Esophagus (tissue), 2 donors: ENCODE results near the gene LRRC70. TPM values are rescaled to one million over a fixed set of nuclear protein-coding genes. Genes with fewer than 3 reads are reported as not detected.

Experiments used
- H3K27ac ChIP-seq, 2 donors: one replicate each; pipeline ENCODE4 v1.5.1; 2013; ENCODE audit warnings: low read depth in 2 of 2, mild to moderate bottlenecking in 2 of 2, inconsistent platforms in 1 of 2, low read length in 1 of 2, moderate library complexity in 1 of 2
- H3K27me3 ChIP-seq, 2 donors: one replicate each; pipeline ENCODE4 v1.6.1; 2013; ENCODE audit warnings: low read length in 2 of 2, control low read depth in 1 of 2, mild to moderate bottlenecking in 1 of 2; ENCODE audit not compliant: insufficient read depth in 2 of 2, control insufficient read depth in 1 of 2
- H3K36me3 ChIP-seq, 2 donors: one replicate each; pipeline ENCODE4 v1.6.1; 2013; ENCODE audit warnings: low read length in 1 of 2; ENCODE audit not compliant: control insufficient read depth in 2 of 2, insufficient read depth in 2 of 2
- H3K4me1 ChIP-seq, 2 donors: one replicate each; pipeline ENCODE4 v1.6.1; 2013; ENCODE audit warnings: low read length in 1 of 2; ENCODE audit not compliant: control insufficient read depth in 2 of 2, insufficient read depth in 2 of 2
- H3K4me3 ChIP-seq, 2 donors: one replicate each; pipeline ENCODE4 v1.5.1; 2013; ENCODE audit warnings: low read length in 2 of 2, mild to moderate bottlenecking in 2 of 2, low read depth in 1 of 2, moderate library complexity in 1 of 2
- H3K9me3 ChIP-seq, 2 donors: one replicate each; pipeline ENCODE4 v1.6.1; 2013; ENCODE audit warnings: mild to moderate bottlenecking in 2 of 2, low read depth in 1 of 2, low read length in 1 of 2, moderate library complexity in 1 of 2; ENCODE audit not compliant: control insufficient read depth in 2 of 2, insufficient read depth in 1 of 2
- WGBS, 2 donors: extraction: QIAGEN DNeasy Blood & Tissue Kit; methylation state at CpG; one replicate each; pipeline ENCODE4 v1.1.7; 2013; 5-methylcytosine and 5-hydroxymethylcytosine counted together
- polyA plus RNA-seq, 2 donors: library from polyadenylated mRNA; stranded (reverse); fragments of 200-250 nt; gene quantifications; one replicate each; pipeline ENCODE4 v1.2.3, GENCODE V29; 2013
- donor health status: healthy with polysubstance abuse.
- donor health status: Bipolar disorder and iron deficiency.

Gene LRRC70, protein sequence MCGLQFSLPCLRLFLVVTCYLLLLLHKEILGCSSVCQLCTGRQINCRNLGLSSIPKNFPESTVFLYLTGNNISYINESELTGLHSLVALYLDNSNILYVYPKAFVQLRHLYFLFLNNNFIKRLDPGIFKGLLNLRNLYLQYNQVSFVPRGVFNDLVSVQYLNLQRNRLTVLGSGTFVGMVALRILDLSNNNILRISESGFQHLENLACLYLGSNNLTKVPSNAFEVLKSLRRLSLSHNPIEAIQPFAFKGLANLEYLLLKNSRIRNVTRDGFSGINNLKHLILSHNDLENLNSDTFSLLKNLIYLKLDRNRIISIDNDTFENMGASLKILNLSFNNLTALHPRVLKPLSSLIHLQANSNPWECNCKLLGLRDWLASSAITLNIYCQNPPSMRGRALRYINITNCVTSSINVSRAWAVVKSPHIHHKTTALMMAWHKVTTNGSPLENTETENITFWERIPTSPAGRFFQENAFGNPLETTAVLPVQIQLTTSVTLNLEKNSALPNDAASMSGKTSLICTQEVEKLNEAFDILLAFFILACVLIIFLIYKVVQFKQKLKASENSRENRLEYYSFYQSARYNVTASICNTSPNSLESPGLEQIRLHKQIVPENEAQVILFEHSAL
- polyA plus RNA-seq, result 1 to 10 TPM; 1.2 to 2.3 TPM

DNA sequence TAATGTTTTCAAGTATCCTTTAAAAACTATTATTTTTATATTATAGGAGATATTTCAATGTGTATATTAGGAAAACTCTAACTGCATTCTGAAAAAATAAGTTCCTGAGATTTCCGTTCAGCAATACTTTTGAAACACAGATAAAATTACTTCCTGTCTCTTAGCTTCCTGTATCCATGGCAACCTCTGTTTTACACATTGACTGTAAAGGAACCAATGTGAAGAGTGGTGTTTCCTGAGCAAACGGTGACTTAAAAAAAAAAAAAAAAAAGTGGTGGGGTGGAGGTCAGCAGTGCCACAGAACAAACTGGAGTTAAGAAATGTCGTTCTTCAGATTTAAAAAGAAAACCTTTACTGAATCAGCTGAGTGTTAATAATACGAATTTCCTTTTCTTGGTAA lies at the start of gene LRRC70:
LRRC70 (plus strand) TSS at position 280 of the 400 bp plus-strand sequence. CDS start 620 bp downstream, outside the sequence.
- Histone ChIP-seq H3K9me3 (no peaks in the 10 kb centered on the region), H3K36me3 (no peaks in the 10 kb centered on the region), H3K4me1 (no peaks in the 10 kb centered on the region), H3K27ac (no peak within 1 kb of the TSS), H3K27me3 (no peaks in the 10 kb centered on the region), H3K4me3 (no peak within 1 kb of the TSS)
- 43 to 51% methylated on average over 4 of the region's 4 CpGs for WGBS, 2 donors

DNA sequence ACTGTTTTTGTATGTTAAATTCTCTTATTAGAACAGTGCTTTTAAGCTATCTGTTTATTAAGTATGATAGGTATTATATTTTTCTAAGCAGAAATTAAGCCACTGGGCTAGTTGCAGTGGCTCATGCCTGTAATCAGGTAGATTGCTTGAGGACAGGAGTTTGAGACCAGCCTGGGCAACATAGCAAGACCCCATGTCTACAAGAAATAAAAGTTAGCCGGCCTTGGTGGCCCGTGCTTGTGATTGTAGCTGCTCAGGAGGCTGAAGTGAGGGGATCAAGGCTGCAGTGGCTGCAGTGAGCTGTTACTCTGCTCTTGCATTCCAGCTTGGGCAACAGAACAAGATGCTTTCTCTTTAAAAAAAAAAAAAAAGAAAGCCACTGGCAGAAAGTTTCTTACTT lies 45.0 kb upstream of the LRRC70 start:
- Histone ChIP-seq H3K36me3 (no peaks in the 10 kb centered on the region), H3K27me3 (no peaks in the 10 kb centered on the region), H3K4me1 (no peaks in the 10 kb centered on the region), H3K9me3 (no peaks in the 10 kb centered on the region), H3K4me3 (no peak overlapping the region), H3K27ac (no peak overlapping the region)
- WGBS, 2 donors, result 97 to 98% methylated on average over 2 of the region's 2 CpGs

DNA sequence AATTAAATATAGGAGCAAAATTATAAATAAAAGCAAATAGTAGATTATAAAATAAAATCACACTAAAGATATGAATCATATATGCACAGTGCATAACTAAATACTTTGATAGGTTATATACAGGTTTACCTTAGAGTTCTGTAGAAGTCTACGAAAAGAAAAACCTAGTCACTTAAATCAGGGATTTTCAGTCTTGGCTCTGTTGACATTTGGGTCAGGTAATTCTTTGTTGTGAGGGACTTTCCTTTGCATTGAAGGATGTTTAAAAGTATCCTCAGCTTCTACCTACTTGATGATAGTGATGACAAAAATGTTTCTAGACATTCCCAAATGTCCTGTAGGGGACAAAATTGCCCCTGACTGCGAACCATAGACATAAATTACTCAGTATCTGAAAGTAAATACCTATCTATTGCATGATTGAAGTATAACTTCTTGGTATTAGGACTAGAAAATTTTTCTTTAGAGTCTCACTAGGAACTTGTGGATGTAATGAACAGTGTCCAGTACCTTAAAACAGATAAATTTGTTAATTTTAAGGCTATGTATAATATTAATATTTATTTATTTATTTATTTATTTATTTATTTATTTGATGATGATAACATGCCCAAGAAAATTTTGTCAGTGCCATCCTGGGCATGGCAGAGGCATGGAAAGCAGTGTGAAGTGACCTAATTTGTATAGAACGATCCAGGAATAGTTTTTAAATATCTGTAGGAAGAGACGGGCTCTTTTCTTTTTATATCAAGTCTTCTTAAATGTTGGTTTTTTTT lies 44.0 kb upstream of the LRRC70 start:
- H3K27ac ChIP-seq, result no peak overlapping the region
- no peaks in the 10 kb centered on the region for H3K4me1 ChIP-seq
- no peaks in the 10 kb centered on the region for H3K9me3 ChIP-seq
- no peaks in the 10 kb centered on the region for H3K36me3 ChIP-seq
- H3K4me3 ChIP-seq, result no peak overlapping the region
- H3K27me3 ChIP-seq, result no peaks in the 10 kb centered on the region
- WGBS, 2 donors, result 61 to 85% methylated on average over 4 of the region's 4 CpGs

DNA sequence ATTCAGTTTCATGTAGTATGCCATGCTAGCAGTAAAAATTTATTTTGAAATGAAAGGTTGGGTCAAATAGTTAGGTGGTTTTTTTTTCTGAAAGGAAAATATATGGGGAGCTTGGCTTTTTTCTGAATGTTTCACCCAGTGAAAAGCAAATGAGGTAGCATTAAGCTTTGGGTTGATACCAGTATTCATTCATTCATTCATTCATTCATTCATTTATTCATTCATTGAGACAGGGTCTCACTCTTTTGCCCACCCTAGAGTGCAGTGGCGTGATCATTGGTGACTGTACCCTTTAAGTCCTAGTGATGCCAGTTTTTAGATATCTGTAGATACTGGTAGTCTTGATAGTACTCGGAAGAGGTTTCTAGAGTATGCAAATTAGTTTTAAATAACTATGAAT lies 42.4 kb upstream of the LRRC70 start:
- Histone ChIP-seq H3K4me3 (no peak overlapping the region), H3K27me3 (no peaks in the 10 kb centered on the region), H3K27ac (no peak overlapping the region), H3K4me1 (no peaks in the 10 kb centered on the region), H3K36me3 (no peaks in the 10 kb centered on the region), H3K9me3 (no peaks in the 10 kb centered on the region)
- 94 to 99% methylated on average over 2 of the region's 2 CpGs for WGBS, 2 donors

DNA sequence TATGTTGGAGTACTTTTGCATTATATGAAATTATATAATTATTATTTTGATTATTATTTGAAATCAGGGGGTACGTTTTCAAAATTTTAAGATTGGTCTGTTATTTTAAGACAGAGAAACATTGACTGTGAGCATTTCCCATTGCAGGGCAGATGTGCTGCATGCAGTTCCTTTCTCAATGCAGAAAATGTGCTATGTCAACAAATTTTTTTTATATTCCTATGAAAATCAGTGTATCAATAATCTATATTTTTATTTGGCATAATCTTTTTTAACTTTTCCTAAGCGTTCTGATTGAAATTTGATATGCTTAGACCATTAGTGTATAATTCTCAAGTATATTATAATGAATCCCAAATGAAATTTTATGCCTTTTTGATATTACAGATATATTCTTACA lies 41.8 kb upstream of the LRRC70 start:
- Histone ChIP-seq H3K27me3 (no peaks in the 10 kb centered on the region), H3K4me3 (no peak overlapping the region), H3K36me3 (no peaks in the 10 kb centered on the region), H3K4me1 (no peaks in the 10 kb centered on the region), H3K9me3 (no peaks in the 10 kb centered on the region), H3K27ac (no peak overlapping the region)
- 96 to 98% methylated on average over 2 of the region's 2 CpGs for WGBS, 2 donors

DNA sequence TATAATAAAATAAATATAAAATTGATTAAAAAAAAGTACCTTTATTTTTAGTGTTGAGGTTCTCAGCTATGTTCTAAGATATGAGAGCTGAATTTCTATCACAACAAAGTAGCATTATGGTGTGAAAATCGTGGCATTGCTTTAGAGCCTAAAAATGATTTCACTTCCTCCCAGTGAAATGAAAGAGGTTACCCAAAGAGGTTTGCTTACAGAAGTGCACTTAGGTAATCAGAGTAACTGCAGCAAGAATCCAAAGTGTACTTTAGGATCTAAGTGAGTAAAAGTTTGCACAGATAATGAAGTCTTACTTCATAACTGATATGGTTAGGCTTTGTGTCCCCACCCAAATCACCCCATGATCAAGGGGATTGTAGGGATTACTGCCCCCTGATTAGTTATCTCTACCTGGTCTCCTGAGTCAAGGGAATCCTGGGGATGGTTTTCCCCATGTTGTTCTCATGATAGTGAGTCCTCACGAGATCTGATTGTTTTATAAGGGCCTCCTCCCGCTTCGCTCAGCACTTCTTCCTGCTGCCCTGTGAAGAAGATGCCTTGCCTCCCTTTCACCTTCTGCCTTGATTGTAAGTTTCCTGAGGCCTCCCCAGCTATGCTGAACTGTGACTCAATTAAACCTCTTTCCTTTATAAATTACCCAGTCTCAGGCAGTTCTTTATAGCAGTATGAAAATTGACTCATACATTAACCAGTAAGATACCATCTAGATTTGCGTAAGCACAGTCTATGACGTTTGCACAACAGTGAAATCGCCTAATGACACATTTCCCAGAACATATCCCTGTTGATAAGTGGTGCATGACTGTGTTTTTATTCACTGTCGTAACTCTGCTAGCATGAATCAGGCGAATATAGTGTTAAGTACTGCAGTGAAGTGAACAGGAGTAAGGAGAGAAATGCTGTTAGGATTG lies 40.3 kb upstream of the LRRC70 start:
- Histone ChIP-seq H3K4me1 (no peaks in the 10 kb centered on the region), H3K4me3 (no peak overlapping the region), H3K9me3 (no peaks in the 10 kb centered on the region), H3K36me3 (no peaks in the 10 kb centered on the region), H3K27me3 (no peaks in the 10 kb centered on the region), H3K27ac (no peak overlapping the region)
- 89 to 90% methylated on average over 9 of the region's 9 CpGs for WGBS, 2 donors

DNA sequence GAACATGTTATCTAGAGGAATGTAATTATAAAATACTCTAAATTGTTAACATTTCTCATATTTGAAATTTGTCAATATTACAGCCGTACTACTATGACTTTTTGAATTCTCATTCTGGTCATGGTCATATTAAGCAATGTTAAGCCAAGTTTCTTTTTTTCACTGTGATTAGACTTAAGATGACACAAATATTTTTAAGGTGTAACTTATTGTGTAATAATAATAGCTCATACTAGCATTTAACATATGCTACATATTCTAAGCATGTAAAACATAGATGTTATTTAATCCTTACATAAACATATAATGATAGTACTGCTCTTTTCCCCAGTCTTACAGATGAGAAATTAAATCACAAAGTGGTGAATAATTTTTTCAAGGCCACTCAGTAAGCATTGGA lies 35.9 kb upstream of the LRRC70 start:
- no peaks in the 10 kb centered on the region for H3K27me3 ChIP-seq
- WGBS, 2 donors, result 96 to 98% methylated on average over 1 of the region's 1 CpG
- H3K4me3 ChIP-seq, result no peak overlapping the region
- H3K27ac ChIP-seq, result no peak overlapping the region
- no peaks in the 10 kb centered on the region for H3K4me1 ChIP-seq
- H3K9me3 ChIP-seq, result no peaks in the 10 kb centered on the region
- no peaks in the 10 kb centered on the region for H3K36me3 ChIP-seq

DNA sequence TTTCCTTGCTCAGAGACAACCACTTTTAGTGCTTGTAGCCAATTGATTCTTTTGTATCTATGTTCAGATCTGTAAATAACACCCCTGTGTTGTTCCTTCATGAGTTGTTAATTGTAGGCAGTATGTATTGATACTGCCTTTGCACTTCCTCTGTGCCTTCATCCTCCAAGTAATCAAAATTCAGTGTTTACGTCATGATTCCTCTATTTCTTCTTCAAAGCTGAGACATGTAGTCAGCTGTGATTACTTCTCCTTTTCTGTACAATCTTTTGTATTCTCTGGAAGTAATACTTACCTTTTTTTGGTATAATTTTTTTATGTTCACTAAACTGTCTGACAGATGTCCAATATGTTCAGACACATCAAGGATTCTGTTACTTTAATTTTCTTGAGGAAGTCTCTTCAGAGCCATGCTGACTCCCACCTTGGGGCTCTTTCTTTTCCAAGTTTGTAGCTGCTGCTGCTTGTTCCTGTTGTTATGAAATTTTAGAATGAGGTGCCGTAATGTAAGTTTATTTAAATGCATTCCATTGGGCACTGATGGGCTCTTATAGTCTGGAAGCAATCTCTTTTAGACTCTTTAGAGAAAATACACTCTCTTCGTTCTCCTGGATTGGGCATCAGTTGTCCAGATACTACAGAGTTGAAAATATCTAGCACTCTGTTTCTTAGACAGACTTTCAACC lies 30.5 kb upstream of the LRRC70 start:
- H3K4me3 ChIP-seq, result no peak overlapping the region
- no peaks in the 10 kb centered on the region for H3K36me3 ChIP-seq
- no peaks in the 10 kb centered on the region for H3K9me3 ChIP-seq
- H3K4me1 ChIP-seq, result no peaks in the 10 kb centered on the region
- no peak overlapping the region for H3K27ac ChIP-seq
- WGBS, 2 donors, result 89 to 91% methylated on average over 3 of the region's 3 CpGs
- no peaks in the 10 kb centered on the region for H3K27me3 ChIP-seq
